Frontal cortex (tissue), 4 donors: ENCODE data around the gene FSTL4. TPM values are rescaled to one million over a fixed set of nuclear protein-coding genes. Genes with fewer than 3 reads are reported as not detected.

Source experiments
- DNase-seq, 2 donors: peaks; one replicate each; pipeline ENCODE4 v3.0.0; 2012; ENCODE audit warnings: low spot score in 2 of 2
- FAIRE-seq: peaks from 2 replicates; lab custom pipeline; 2012; peaks lifted over from hg19 to GRCh38; lab: Jason Lieb, UNC
- total RNA-seq: library from RNA; depleted of rRNA; stranded (reverse); fragments of >200 nt; gene quantifications from one replicate; pipeline ENCODE4 v1.2.3, GENCODE V29; 2014
- donor health status: control.
- donor health status: control.
- donor health status: control.

FSTL4 gene
- total RNA-seq, 1 donor from 2014 or later: 0.82 TPM

DNA sequence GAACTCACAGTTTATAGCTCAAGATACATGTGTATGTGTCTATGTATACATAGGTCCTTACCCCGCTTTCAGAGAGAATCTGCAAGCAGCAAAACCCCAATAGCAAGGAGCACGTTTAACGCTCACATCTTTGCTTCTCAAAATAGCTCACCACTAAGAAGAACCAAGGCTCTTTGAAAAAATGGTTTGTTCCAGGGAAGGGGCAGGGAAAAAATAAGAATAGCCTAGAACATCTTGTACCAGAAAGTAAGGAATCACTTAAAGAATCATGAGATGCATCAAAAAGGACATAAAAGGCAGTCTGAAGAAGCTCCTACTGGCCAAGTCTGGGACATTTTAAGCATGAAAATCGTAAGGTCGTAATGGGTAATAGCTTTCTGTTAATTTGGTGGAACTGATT, 196.4 kb downstream of the FSTL4 start:
- DNase-seq (no peak), FAIRE-seq (no peak)

DNA sequence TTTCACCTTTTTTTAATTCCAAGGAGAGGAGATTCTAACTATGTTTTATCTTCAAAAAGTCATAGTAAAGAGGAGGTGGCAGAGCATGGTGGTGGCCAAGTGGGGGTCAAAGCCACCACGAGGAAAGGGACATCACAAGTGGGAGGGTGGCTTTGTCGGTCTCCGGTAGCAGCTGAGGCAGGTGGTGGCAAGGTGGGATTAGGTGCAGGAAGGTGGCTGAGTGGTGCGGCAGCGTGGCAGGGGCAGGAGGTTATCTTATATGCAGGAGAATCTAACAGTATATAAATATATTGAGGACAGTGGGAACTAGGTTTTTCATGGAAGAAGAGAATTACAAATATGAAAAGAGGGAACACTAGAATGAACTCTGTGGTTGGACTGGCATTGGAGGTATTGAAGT, 196.8 kb downstream of the FSTL4 start:
- DNase-seq (no peak), FAIRE-seq (no peak)

DNA sequence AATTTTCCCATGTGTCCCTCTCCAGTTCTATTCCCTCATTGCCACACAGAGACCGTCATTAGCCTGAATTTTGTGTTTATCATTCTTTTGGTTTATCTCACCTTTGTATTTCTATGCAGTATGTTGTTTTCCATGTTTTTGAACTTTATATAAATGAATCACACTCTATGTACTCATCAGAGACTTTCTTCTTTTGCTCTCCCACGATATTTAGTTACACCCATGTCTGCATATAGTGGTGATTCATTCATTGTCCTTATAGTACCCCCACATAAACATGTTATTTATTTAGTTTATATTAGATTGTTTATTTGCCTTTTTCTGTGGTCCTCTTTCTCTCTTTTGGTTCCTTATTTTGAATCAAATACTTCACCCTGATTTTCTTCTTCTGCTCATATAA, 199.7 kb downstream of the FSTL4 start:
- DNase-seq (no peak), FAIRE-seq (no peak)

DNA sequence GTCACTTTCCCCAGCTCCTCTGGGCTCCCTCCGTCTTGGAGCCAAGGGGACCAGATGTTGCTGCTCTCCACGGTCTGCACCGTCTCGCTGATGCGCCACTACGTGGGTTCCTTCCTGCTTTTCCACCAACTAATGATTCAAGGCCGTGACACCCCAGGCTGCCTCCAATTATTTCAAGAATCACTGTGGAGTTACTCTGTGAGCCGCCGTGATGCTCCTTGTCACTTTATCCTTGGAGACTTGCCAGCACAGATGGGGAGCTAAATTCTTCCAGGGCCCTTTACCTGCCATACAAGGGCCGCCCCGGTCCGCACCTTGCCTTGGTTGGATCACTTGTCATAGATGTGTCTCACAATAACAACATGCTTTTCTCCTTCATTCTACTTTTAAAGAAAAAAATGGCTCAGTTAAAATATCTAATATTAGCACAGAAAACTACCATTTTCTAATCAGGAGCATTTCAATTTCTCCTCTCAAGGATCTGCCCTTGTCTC, 202.0 kb downstream of the FSTL4 start:
- DNase-seq: no peak
- FAIRE-seq: no peak

DNA sequence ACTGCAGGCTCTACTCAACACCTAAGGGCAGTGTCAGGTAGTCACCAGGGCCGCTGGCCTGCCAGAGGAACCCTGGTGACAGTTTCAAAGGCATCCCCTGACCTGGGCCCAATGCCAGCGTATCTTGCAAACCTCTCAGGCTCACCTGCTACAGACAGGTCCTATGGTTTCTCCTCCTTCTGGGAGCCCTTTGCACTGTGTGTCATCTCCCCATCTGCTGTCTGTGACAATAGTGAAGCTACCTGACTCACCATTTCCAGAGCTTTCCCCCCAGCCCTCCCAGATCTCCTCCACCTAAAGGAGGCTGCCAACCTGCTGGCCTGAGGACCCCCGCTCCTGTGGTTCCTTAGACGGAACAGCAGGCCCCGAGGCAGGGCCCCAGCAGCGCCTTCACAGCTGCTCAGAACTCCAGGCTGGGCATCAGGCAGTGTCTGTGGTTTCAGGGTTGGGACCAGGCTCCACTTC, 203.1 kb downstream of the FSTL4 start:
- FAIRE-seq (no peak), DNase-seq (no peak)

DNA sequence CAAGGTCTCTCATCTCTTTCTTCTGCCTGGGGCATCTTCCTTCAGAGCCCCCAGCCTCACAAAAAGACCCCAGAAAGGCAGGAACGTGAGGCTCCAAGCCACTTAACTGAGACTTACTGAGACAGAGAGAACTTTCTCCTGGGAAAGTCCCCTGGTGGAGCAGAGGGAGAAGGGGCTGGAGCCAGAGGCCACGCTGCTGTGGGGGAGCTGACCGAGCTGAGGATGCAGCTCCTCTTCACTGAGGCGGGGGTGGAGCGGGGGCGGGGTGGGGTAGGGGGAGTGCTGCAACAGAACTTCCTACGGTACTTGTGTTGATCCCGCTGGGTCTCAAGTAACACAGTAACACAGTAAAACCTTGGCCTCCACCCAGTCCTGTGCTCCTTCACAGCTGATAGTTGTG, 204.0 kb downstream of the FSTL4 start:
- FAIRE-seq: no peak

DNA sequence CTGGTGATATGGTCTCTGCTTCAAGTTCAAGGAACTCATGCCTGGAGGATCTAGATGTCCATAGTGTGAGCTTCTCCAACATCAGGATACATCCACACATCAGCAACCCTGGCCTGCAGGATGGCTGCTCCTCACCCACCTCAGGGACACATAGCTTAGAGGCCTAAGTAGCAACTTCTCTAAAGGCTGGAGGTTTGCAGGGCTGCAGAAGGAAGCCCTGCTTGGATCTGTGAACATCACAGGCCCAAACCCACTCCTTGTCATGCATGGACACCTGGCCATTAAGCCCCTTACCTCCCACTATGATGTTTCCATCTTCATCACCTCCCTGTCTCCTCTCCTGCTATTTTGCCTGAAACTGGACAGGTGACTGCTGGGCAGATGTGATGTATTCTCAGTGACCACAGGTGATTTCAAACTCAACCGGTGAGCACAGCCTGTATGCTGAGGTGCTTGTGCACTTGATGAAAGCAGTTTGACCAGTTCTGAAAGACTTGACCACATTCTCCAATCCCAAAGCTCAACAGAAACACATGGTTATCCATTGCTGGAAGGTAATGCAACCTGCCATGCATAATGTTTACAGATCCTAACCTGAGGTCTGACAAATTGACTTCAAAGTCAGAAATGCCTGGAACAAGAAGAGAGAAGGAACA, 205.2 kb downstream of the FSTL4 start:
- FAIRE-seq: no peak
- no peak for DNase-seq

More for the DNA sequence above, 204.0 kb downstream of the FSTL4 start:
- DNase-seq: no peak

DNA sequence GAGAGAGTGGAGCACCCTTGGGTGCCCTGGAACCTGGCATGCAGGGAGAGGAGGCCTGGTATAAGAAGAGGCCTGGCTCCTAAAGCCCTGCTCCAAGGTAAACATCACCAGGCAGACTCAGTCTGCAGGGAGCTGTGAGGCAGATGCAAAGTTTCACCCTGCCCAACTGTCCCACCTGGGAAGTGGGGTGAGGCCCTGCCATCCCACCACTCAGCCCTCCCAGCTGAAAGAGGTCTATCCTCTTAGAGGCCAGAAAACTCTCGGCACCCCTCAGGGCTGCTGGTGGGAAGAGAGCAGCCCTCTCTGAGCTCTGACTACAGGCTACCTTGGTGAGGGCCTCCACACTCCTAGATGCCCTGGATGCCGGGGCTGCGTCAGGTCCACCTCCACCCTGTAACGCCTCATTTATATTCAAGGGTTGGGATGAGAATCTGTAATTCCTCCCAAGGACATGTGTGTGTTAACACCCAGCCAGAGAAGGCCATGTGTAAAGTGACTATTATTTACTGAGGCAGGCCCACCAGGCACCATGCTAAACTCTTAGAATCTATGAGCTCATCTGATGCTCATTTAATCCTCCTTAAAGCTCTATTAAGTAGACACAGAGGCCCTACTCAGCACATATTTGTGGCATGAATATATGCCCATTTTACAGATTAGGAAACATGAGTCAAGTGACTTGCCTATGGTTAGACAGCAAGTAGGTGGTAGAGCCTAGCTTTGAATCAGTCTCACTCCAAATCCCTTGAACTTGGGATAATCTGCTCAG, 205.9 kb downstream of the FSTL4 start:
- DNase-seq (no peak), FAIRE-seq (no peak)

DNA sequence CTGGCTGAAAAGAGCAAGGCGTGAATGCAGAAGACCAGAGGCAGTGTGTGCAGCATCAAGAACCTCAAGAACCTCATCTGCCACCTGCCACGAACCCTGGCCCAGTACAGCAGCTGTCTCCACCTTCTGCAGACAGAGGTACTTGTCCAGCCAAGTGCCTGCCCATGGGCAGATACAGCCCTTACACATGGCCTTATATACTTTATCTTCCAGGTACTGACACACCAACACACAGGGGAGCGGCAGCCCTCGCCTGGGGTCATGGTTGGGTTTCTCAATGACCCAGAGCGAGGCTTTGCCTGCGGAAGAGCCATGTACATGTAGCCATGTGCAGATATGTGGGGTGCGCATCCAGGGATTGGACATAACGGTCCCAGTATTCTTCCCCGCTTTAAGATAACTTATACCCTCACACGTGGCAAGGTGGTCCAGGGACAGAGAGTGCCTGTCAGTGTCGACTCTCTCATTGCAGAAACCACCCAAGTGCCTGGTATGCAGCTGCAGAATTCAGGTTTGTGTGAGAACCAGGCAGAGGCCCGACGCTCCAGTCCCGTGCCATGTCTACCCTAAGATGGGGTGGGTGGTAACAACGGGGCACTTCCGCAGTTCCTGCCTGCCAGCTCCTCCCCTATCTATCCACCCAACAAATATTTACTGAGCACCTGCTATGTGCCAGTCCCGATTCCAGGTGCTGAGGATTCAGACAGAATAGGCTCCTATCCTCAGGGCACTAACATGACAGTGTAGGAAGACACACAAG, 206.9 kb downstream of the FSTL4 start:
- no peak for FAIRE-seq
- DNase-seq: no peak

DNA sequence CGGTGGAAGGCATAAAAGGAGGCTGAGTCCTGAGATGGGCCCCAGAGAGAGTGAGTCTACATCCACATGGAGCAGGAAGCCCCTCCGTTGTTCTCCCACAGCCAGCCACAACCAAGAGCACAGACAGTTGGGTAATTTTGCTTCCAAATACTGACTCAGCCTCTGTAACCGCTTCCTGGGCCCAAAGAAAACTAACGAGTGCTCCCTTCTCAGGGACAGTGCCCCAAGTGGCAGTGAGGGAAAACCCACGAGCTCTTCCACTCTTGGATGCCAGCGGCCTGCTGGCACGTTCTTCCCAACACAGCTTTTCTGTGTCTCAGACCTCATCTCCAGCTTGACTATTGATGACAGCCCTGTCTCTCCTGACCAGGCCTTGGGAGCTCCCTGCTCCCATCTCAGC, 207.6 kb downstream of the FSTL4 start:
- DNase-seq (no peak), FAIRE-seq (no peak)

DNA sequence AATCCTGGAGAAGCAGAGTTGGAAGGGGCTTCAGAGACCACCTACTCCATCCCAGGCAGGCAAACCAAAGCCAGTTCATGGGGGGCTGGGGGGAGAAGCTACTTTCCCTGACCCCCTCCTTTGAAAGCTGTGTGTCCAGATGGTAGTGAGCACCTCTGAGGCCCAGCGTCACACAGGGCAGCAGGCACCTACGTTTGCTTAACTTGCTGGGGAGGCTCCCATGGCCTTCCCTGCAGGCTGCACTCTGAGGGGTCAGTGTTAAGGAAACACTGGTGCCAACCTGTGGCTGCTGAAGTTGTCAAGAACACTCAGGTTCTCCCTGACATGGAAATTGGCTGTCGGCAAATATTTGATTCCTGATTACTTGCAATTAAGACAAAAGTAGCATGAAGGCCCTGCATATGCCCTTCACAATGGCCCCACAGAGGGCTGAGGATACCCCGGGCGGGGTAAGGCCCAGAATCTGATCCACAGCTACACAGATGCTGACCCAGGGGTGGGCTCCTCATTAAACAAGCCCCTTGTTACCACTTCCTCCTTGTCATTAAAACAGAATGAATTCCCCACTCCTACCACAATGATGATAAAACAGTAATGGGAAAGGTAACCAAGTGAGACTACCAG, 208.5 kb downstream of the FSTL4 start:
- FAIRE-seq: no peak
- no peak for DNase-seq

DNA sequence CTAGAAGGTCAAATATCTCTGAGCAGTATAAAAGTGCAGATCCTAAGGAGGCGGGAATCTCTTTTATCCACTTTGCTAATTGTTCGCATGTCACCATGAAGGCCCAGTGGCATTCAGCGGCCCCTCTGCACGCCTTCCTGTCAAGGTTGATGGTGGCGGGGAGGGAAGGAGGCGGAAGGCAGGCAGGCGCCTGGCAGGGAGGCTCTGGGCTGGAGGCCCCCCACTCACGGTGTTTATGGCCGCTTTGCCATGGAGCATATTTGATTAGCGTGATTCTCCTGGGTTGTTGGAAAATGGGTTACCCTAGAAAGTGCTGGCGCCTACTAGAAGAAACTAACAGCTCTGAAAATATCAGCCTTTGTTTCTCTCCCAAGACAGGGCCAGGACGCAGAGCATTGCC, 209.6 kb downstream of the FSTL4 start:
- DNase-seq (no peak), FAIRE-seq (no peak)

DNA sequence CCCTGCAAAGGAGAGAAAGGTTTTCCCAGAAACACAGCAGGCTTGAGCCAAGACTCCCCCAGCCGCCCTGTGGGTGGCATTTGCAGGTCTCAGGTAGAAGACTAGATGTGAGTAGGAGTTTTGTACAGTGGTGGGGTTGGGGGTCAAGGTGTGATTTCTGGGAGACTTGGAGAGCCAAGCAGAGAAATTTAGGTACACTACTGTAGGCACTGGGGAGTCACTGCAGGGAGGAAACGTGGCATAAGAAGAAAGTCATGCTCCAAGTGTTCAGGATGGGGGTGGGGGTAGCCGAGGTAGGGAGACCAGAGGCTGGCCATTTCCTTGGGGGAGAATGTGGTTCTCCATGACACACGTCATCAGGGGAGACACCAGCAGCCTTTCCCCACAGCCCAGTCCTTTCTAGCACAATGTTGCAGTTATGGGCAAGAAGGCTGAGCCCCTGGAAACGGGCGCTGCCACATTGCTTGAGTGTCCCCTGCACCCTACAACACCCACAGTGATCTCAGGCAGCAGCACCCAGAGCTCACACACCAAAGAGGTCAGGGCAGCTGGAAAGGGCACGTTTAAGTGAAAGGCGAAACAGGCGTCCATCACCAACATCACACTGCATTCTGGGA, 210.5 kb downstream of the FSTL4 start:
- DNase-seq (no peak), FAIRE-seq (no peak)

DNA sequence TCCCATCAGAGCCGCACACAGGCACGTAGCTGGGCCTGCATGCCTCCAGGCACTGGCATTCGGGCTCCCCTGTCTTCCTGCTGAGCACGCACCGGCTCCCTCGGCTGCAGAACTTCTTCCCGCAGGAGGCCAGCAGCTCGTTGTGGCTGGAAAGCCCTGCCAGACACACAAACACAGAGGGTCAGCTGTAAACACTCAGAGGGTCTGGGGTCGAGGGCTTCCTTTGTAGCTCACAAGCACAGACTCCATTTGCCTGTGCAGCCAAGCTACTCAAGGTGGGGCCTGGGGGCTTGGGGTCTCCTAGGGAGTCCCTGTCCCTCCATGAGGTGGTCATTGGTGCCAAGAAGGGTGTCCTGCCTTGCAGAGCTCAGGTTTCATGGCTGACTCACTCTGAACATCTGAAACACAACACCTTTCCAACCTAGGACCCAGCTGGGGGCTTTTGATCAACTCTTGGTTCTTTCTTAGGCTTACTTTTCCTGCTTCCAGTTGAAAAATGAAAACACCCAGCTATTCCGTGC, 211.4 kb downstream of the FSTL4 start:
- DNase-seq (no peak), FAIRE-seq (no peak)

DNA sequence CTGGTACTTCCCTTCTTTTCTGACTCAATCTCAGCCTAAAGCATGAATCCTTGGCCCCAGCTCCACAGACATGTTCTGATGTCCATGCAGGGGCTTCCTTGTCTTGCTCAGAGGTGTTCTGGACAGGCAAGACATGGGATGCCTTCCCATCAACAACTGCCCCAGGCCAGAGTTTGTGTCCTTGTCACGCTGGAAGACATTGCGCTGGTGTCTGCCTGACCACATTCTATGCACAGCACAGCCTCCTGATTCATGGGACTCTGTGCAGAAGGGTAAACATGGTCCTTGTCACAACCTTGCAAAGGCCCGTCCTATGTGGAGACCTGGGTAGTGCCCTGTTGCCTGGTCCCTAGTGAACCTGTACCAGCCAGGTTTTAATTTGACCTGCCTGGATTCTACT, 212.2 kb downstream of the FSTL4 start:
- no peak for FAIRE-seq
- no peak for DNase-seq

DNA sequence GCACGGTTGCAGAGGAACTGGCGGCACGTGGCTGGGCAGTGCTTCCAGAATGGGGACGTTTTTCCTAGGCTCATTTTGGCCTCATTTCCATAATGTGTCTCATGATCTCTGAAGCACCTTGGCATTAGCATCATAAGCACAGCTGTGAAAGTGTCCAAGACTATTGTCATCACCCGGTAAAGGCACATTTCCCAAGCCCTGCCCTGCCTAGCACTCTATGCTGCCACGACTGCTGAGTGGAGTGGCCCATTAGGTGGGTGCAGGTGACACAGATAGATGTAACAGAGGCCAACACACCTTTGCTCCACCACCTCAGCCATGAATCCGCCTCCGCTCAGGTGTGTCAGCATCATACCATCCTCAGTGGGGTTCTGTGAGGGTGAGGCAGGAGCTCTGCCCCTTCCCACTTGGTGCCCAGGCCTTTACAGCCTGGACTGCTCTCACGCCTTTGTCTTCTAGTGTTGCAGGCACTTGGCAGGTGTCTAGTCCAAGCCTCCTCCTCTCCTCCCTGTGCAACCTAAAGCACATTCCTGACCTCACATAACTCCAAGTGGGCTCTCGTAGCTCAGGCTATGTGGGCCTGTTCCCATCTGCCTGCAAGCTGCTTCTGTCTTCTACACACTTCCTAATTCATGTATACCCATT, 213.0 kb downstream of the FSTL4 start:
- DNase-seq (no peak), FAIRE-seq (no peak)

DNA sequence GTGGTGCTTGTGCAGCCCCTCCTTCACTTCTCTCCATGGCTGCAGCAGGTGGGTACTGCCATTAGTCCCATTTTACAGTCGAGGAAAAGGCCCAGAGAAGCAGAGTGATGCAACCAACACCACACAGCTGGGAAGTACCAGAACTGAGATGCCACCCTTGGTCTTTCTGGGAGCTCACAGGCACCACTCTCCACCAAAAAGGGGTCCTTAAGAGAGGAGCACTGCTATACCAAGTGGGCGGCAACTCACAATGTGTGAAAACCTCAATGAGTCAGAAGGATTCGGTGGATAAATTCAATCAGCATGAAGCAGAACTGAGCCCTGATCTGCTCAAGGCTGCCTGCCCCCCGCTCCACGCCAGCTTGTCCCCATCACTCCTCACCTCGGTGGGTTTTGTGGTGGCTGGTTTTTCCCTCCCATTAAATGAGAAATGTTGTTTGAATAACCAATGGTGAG, 213.7 kb downstream of the FSTL4 start:
- FAIRE-seq: no peak

DNA sequence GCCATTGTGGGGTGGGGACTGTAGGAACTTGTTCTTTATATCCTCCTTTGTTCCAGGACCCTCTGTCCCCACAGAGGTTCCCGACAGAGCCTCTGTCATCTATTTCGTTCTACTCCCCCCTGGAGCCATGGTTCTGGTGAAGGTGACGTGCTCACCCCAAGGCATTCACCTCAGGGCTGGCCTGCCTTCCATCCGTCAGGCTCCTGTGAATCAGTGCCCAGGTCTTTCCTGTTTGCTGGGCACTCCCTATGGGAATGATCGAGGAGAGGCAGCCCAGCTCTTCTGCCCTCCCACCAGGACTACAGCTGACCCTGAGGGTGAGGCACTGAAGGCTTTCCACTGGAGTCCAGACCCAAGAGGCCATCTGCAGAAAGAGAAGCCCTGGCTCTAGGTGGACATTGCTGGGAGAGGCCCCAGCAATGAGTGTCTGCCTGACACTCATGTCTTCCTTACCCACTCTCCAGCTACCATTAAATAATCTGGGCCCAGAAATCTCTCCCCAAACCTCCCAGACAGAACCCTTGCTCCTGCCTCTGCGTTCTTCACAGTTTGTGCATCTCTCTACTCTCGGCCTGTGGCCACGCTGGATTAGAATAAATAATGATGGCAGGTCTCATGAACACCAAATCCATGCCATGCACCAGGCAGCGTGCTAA, 214.2 kb downstream of the FSTL4 start:
- no peak for FAIRE-seq
- no peak for DNase-seq

More for the DNA sequence above, 213.7 kb downstream of the FSTL4 start:
- DNase-seq: no peak
